K562 (cell line): Measurements from ENCODE around the gene HKDC1. TPM values are rescaled to one million over a fixed set of nuclear protein-coding genes. Genes with fewer than 3 reads are reported as not detected.

Experiments
- ATF3 ChIP-seq, 2 experiments: fragments of 450-650 bp in 1 of 2; sonication (generic) in 1 of 2; formaldehyde crosslinking in 1 of 2; IDR thresholded peaks in 1 of 2; conservative IDR thresholded peaks in 1 of 2; 2 replicates each; pipeline versions ENCODE4 v1.6.1 to v1.8.1; 2016 to 2023; ENCODE audit warnings: mild to moderate bottlenecking in 2 of 2, moderate library complexity in 2 of 2, inconsistent platforms in 1 of 2, missing genetic modification reagents in 1 of 2
- BRD4 ChIP-seq: fragments of 200-600 bp; sonication (generic); IDR thresholded peaks from 2 replicates; pipeline ENCODE4 v1.6.1; 2017; ENCODE audit warnings: inconsistent platforms
- ETV5 ChIP-seq: sonication (generic); formaldehyde crosslinking; IDR thresholded peaks from 2 replicates; pipeline ENCODE4 v1.4.0; 2020; ENCODE audit warnings: low read depth, mild to moderate bottlenecking, missing genetic modification reagents
- FOXJ2 ChIP-seq: fragments of 200-800 bp; sonication (Bioruptor generic); IDR thresholded peaks from 2 replicates; pipeline ENCODE4 v1.6.1; 2016; ENCODE audit warnings: missing genetic modification characterization, missing compliant biosample characterization
- HDAC3 ChIP-seq: fragments of 450-650 bp; IDR thresholded peaks from 2 replicates; pipeline ENCODE4 v1.6.1; 2018; ENCODE audit warnings: borderline replicate concordance, mild to moderate bottlenecking, moderate library complexity; ENCODE audit not compliant: partially characterized antibody
- HNRNPLL ChIP-seq: fragments of 200-400 bp; formaldehyde crosslinking; IDR thresholded peaks from 2 replicates; pipeline ENCODE4 v1.6.1; 2017; ENCODE audit warnings: low read length, low read depth, mild to moderate bottlenecking; ENCODE audit not compliant: poor library complexity, severe bottlenecking
- LEF1 ChIP-seq: fragments of 450-650 bp; IDR thresholded peaks from 2 replicates; pipeline ENCODE4 v1.6.1; 2016; ENCODE audit warnings: mild to moderate bottlenecking
- MEIS2 ChIP-seq: fragments of 450-650 bp; IDR thresholded peaks from 2 replicates; pipeline ENCODE4 v1.6.1; 2014; ENCODE audit warnings: mild to moderate bottlenecking; ENCODE audit not compliant: partially characterized antibody
- POLR2AphosphoS2 ChIP-seq: IDR thresholded peaks from 2 replicates; pipeline ENCODE4 v1.6.1; 2012; ENCODE audit warnings: low read length, improper control_type of control experiment
- POLR2H ChIP-seq: IDR thresholded peaks from 2 replicates; pipeline ENCODE4 v1.6.1; 2016; ENCODE audit warnings: missing genetic modification characterization, low read depth, mild to moderate bottlenecking, control low read depth, missing compliant biosample characterization, moderate library complexity
- PRMT5 ChIP-seq: sonication (generic); formaldehyde crosslinking; IDR thresholded peaks from 2 replicates; pipeline ENCODE4 v1.5.0; 2020; ENCODE audit warnings: missing genetic modification reagents
- RAD21 ChIP-seq, 2 experiments: fragments of 250-450 bp in 1 of 2; fragments of 450-650 bp in 1 of 2; sonication (Bioruptor Pico) in 1 of 2; formaldehyde crosslinking in 1 of 2; IDR thresholded peaks in 1 of 2; conservative IDR thresholded peaks in 1 of 2; 2 replicates each; pipeline versions ENCODE4 v1.4.0 to v1.8.0; 2020 to 2022; ENCODE audit warnings: mild to moderate bottlenecking in 2 of 2, moderate library complexity in 1 of 2
- RBFOX2 ChIP-seq: fragments of 200-400 bp; formaldehyde crosslinking; IDR thresholded peaks from 2 replicates; pipeline ENCODE4 v1.6.1; 2017; ENCODE audit warnings: low read depth, mild to moderate bottlenecking, low read length, moderate library complexity
- SRSF9 ChIP-seq: fragments of 200-400 bp; formaldehyde crosslinking; IDR thresholded peaks from 2 replicates; pipeline ENCODE4 v1.6.1; 2017; ENCODE audit warnings: low read depth, low read length, borderline replicate concordance
- TAL1 ChIP-seq: fragments of 450-650 bp; IDR thresholded peaks from 2 replicates; pipeline ENCODE4 v1.6.1; 2016; ENCODE audit warnings: mild to moderate bottlenecking
- polyA plus RNA-seq, 8 experiments: library from polyadenylated mRNA; depleted of rRNA in 4 of 8; stranded (reverse) in 5 of 8; unstranded in 3 of 8; fragments of >200 nt; fragmentation: Nextera tagmentation in 2 of 8; fragmentation: Illumina TruSeq in 1 of 8; extraction: Ambion mirVana in 2 of 8; extraction: Trizol in 1 of 8; gene quantifications; 2 replicates each; pipeline versions ENCODE4 v1.2.1 to v1.2.3, GENCODE V29; 2011 to 2014; ENCODE audit warnings: inconsistent platforms in 1 of 8, missing spikeins in 1 of 8
- total RNA-seq, 7 experiments: library from RNA; depleted of rRNA in 6 of 7; stranded (reverse); fragments of >200 nt in 6 of 7; fragmentation: Illumina TruSeq in 2 of 7; extraction: Trizol in 2 of 7; gene quantifications; 2 replicates each; pipeline versions ENCODE4 v1.2.1 to v1.2.3, GENCODE V29; 2011 to 2021; ENCODE audit warnings: low replicate concordance in 1 of 7
- TF ChIP-seq, protein P1 (sequence below): fragments of 450-650 bp; IDR thresholded peaks from 2 replicates; pipeline ENCODE4 v1.6.1; 2017; ENCODE audit warnings: antibody characterized with exemption, mild to moderate bottlenecking
- TF ChIP-seq, protein P2 (sequence below): fragments of 200-800 bp; sonication (Bioruptor generic); IDR thresholded peaks from 2 replicates; pipeline ENCODE4 v1.6.1; 2016; ENCODE audit warnings: missing genetic modification characterization, missing compliant biosample characterization

Gene HKDC1
- total and polyA plus RNA-seq, 9 of the 15 experiments (the other 6 are each of a cell fraction or from before 2014, with no cell fraction given): 0.04 to 0.22 (median 0.11) TPM; not detected in 5

DNA sequence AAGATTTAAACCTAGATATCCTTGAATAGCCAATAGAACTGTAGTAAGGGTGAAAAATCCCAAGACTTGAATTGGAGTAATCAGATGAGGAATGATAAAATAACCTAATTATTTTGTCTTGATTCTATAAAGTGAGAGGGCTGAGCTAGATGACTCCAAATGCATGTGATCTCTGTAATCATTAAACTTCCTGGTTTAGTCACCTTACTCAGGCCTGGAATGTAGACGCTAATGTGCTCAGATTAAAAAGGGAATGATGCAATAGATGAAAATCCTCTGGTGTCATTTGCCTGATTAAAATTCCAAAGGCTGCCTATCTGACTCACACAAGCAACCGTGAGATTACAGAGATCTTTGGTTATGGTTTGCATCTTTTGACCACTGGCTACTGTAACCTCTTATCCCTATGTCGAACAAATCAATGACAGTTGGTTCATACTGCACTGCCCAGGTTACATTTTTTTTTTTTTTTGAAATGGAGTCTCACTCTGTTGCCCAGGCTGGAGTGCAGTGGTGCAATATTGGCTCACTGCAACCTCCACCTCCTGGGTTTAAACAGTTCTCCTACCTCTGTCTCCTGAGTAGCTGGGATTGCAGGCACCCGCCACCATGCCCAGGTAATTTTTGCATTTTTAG is 2.9 kb upstream of the HKDC1 start (continued):
- TF ChIP-seq TAL1 (peak; percentile 70), RBFOX2 (peak; percentile 44; the same call in 1 of the 2 replicates), RAD21 (CRISPR knock-in tag; conservative IDR thresholded peaks at IDR 0.05 in 1 of 2, IDR thresholded peaks at IDR 0.05 in 1 of 2) (peak in 1 of 2 experiments; percentile 27; a peak in 2 of 4 replicates), POLR2AphosphoS2 (no peak), HDAC3 (peak; percentile 59), FOXJ2 (peak; percentile 73), PRMT5 (CRISPR knock-in tag) (no peak), SRSF9 (no peak), POLR2H (tag) (peak; percentile 77), BRD4 (no peak), LEF1 (peak; percentile 83; the same call in 1 of the 2 replicates), MEIS2 (peak; percentile 48), ATF3 (IDR thresholded peaks at IDR 0.05) (peak; percentile 100), ATF3 (CRISPR knock-in tag; conservative IDR thresholded peaks at IDR 0.05) (0 out of 2 replicates have a peak, but pooled peaks have one; percentile 40), ETV5 (0 out of 2 replicates have a peak, but pooled peaks have one; percentile 21), HNRNPLL (no peak)
- TF ChIP-seq, protein P1, sequence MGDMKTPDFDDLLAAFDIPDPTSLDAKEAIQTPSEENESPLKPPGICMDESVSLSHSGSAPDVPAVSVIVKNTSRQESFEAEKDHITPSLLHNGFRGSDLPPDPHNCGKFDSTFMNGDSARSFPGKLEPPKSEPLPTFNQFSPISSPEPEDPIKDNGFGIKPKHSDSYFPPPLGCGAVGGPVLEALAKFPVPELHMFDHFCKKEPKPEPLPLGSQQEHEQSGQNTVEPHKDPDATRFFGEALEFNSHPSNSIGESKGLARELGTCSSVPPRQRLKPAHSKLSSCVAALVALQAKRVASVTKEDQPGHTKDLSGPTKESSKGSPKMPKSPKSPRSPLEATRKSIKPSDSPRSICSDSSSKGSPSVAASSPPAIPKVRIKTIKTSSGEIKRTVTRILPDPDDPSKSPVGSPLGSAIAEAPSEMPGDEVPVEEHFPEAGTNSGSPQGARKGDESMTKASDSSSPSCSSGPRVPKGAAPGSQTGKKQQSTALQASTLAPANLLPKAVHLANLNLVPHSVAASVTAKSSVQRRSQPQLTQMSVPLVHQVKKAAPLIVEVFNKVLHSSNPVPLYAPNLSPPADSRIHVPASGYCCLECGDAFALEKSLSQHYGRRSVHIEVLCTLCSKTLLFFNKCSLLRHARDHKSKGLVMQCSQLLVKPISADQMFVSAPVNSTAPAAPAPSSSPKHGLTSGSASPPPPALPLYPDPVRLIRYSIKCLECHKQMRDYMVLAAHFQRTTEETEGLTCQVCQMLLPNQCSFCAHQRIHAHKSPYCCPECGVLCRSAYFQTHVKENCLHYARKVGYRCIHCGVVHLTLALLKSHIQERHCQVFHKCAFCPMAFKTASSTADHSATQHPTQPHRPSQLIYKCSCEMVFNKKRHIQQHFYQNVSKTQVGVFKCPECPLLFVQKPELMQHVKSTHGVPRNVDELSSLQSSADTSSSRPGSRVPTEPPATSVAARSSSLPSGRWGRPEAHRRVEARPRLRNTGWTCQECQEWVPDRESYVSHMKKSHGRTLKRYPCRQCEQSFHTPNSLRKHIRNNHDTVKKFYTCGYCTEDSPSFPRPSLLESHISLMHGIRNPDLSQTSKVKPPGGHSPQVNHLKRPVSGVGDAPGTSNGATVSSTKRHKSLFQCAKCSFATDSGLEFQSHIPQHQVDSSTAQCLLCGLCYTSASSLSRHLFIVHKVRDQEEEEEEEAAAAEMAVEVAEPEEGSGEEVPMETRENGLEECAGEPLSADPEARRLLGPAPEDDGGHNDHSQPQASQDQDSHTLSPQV: peak; percentile 42; the same call in 1 of the 2 replicates
- TF ChIP-seq, protein P2, sequence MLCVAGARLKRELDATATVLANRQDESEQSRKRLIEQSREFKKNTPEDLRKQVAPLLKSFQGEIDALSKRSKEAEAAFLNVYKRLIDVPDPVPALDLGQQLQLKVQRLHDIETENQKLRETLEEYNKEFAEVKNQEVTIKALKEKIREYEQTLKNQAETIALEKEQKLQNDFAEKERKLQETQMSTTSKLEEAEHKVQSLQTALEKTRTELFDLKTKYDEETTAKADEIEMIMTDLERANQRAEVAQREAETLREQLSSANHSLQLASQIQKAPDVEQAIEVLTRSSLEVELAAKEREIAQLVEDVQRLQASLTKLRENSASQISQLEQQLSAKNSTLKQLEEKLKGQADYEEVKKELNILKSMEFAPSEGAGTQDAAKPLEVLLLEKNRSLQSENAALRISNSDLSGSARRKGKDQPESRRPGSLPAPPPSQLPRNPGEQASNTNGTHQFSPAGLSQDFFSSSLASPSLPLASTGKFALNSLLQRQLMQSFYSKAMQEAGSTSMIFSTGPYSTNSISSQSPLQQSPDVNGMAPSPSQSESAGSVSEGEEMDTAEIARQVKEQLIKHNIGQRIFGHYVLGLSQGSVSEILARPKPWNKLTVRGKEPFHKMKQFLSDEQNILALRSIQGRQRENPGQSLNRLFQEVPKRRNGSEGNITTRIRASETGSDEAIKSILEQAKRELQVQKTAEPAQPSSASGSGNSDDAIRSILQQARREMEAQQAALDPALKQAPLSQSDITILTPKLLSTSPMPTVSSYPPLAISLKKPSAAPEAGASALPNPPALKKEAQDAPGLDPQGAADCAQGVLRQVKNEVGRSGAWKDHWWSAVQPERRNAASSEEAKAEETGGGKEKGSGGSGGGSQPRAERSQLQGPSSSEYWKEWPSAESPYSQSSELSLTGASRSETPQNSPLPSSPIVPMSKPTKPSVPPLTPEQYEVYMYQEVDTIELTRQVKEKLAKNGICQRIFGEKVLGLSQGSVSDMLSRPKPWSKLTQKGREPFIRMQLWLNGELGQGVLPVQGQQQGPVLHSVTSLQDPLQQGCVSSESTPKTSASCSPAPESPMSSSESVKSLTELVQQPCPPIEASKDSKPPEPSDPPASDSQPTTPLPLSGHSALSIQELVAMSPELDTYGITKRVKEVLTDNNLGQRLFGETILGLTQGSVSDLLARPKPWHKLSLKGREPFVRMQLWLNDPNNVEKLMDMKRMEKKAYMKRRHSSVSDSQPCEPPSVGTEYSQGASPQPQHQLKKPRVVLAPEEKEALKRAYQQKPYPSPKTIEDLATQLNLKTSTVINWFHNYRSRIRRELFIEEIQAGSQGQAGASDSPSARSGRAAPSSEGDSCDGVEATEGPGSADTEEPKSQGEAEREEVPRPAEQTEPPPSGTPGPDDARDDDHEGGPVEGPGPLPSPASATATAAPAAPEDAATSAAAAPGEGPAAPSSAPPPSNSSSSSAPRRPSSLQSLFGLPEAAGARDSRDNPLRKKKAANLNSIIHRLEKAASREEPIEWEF (CRISPR knock-in tag): no peak
